OCI-LY3 (cell line): ENCODE data around the gene SLC25A26.

Experiments used
- H2AFZ ChIP-seq: fragments of 200-600, 300-600 bp; shearing (Covaris generic); 2 replicates; pipeline ENCODE4 v1.6.0; 2014; ENCODE audit warnings: antibody characterized with exemption, low read depth, low read length
- H3K27ac ChIP-seq: fragments of 200-600, 300-600 bp; sonication (generic); 2 replicates; pipeline ENCODE4 v1.5.1; 2014; ENCODE audit warnings: mild to moderate bottlenecking, low read length, moderate library complexity, mixed read lengths
- H3K27me3 ChIP-seq: fragments of 200-600, 300-600 bp; sonication (generic); 2 replicates; pipeline ENCODE4 v1.6.1; 2014; ENCODE audit warnings: low read depth, low read length, mixed read lengths
- H3K36me3 ChIP-seq: fragments of 200-600, 300-600 bp; sonication (generic); replicated peaks from 2 replicates; pipeline ENCODE3; 2014; ENCODE audit warnings: low read depth, low read length, mixed read lengths
- H3K4me1 ChIP-seq: fragments of 300-600, 200-600 bp; sonication (generic); 2 replicates; pipeline ENCODE4 v1.6.1; 2014; ENCODE audit warnings: low read length, mixed read lengths
- H3K4me2 ChIP-seq: fragments of 200-600, 300-600 bp; sonication (generic); 2 replicates; pipeline ENCODE4 v1.6.1; 2014; ENCODE audit warnings: low read length, mixed read lengths
- H3K4me3 ChIP-seq: fragments of 300-600, 200-600 bp; sonication (generic); 2 replicates; pipeline ENCODE4 v1.5.1; 2014; ENCODE audit warnings: antibody characterized with exemption, mild to moderate bottlenecking, low read length, moderate library complexity
- H3K79me2 ChIP-seq: fragments of 300-600, 200-600 bp; shearing (Covaris generic); 2 replicates; pipeline ENCODE4 v1.6.1; 2014; ENCODE audit warnings: mild to moderate bottlenecking, low read length, mixed read lengths
- H3K9ac ChIP-seq: fragments of 300-600, 200-600 bp; shearing (Covaris generic); 2 replicates; pipeline ENCODE4 v1.6.0; 2014; ENCODE audit warnings: mild to moderate bottlenecking, low read length, moderate library complexity
- H3K9me3 ChIP-seq: fragments of 200-600, 300-600 bp; shearing (Covaris generic); 2 replicates; pipeline ENCODE4 v1.6.1; 2014; ENCODE audit warnings: low read length, mixed read lengths; ENCODE audit not compliant: insufficient read depth
- H4K20me1 ChIP-seq: fragments of 200-600, 300-600 bp; sonication (generic); 2 replicates; pipeline ENCODE4 v1.6.1; 2016; ENCODE audit warnings: low read length, mixed read lengths; ENCODE audit not compliant: insufficient read depth
- CTCF ChIP-seq: fragments of 200-600, 300-600 bp; sonication (generic); IDR thresholded peaks from 2 replicates; pipeline ENCODE4 v1.5.1; 2014; ENCODE audit warnings: antibody characterized with exemption, low read length, low read depth
- EZH2phosphoT487 ChIP-seq: fragments of 200-600 bp; shearing (Covaris generic); IDR thresholded peaks from 2 replicates; pipeline ENCODE4 v1.6.1; 2018; ENCODE audit warnings: antibody characterized with exemption, mixed run types, low read depth

SLC25A26 gene

GRCh38 chr3:66268864-66269263 lies 48.1 kb downstream of the SLC25A26 start:
- no peak overlapping the region for H3K4me3 ChIP-seq
- H3K79me2 ChIP-seq = no peaks in the 10 kb centered on the region
- H3K36me3 ChIP-seq = peaks cover 16% of the 10 kb centered on the region
- H3K27ac ChIP-seq = no peak overlapping the region
- H4K20me1 ChIP-seq = no peaks in the 10 kb centered on the region
- no peak overlapping the region for H2AFZ ChIP-seq
- peaks cover 11% of the 10 kb centered on the region for H3K4me1 ChIP-seq
- H3K27me3 ChIP-seq = no peaks in the 10 kb centered on the region
- H3K4me2 ChIP-seq = no peak overlapping the region
- TF ChIP-seq EZH2phosphoT487 (no peak), CTCF (no peak)
- H3K9me3 ChIP-seq = no peaks in the 10 kb centered on the region; the same call in 1 of the 2 replicates
- H3K9ac ChIP-seq = no peak overlapping the region

- no peak overlapping the region for H3K4me2 ChIP-seq
- H3K4me1 ChIP-seq = peaks cover 11% of the 10 kb centered on the region
- TF ChIP-seq CTCF = no peak
- no peak for TF ChIP-seq EZH2phosphoT487
- no peak overlapping the region for H3K4me3 ChIP-seq
- H3K9ac ChIP-seq = no peak overlapping the region
- H3K27me3 ChIP-seq = no peaks in the 10 kb centered on the region
- no peaks in the 10 kb centered on the region for H4K20me1 ChIP-seq
- no peaks in the 10 kb centered on the region; the same call in 1 of the 2 replicates for H3K9me3 ChIP-seq
- no peak overlapping the region for H3K27ac ChIP-seq
- peaks cover 16% of the 10 kb centered on the region for H3K36me3 ChIP-seq
- H2AFZ ChIP-seq = no peak overlapping the region
- no peaks in the 10 kb centered on the region for H3K79me2 ChIP-seq
Observed at GRCh38 chr3:66269411-66269810, 48.6 kb downstream of the SLC25A26 start.

GRCh38 chr3:66270288-66270687 lies 49.5 kb downstream of the SLC25A26 start:
- Histone ChIP-seq H3K4me1 (peaks cover 11% of the 10 kb centered on the region), H3K9ac (no peak overlapping the region), H2AFZ (no peak overlapping the region), H3K36me3 (peaks cover 16% of the 10 kb centered on the region), H3K27me3 (no peaks in the 10 kb centered on the region), H3K27ac (no peak overlapping the region), H3K4me3 (no peak overlapping the region), H4K20me1 (no peaks in the 10 kb centered on the region), H3K79me2 (no peaks in the 10 kb centered on the region), H3K4me2 (no peak overlapping the region), H3K9me3 (no peaks in the 10 kb centered on the region; the same call in 1 of the 2 replicates)
- no peak for TF ChIP-seq EZH2phosphoT487
- no peak for TF ChIP-seq CTCF

GRCh38 chr3:66270701-66271100 lies 49.9 kb downstream of the SLC25A26 start:
- no peak overlapping the region for H3K9ac ChIP-seq
- no peaks in the 10 kb centered on the region for H4K20me1 ChIP-seq
- TF ChIP-seq EZH2phosphoT487 (no peak), CTCF (no peak)
- H3K9me3 ChIP-seq = no peaks in the 10 kb centered on the region; the same call in 1 of the 2 replicates
- H3K27ac ChIP-seq = no peak overlapping the region
- H3K4me3 ChIP-seq = no peak overlapping the region
- no peaks in the 10 kb centered on the region for H3K27me3 ChIP-seq
- no peaks in the 10 kb centered on the region for H3K79me2 ChIP-seq
- H3K4me2 ChIP-seq = no peak overlapping the region
- peaks cover 11% of the 10 kb centered on the region for H3K4me1 ChIP-seq
- peaks cover 16% of the 10 kb centered on the region for H3K36me3 ChIP-seq
- no peak overlapping the region for H2AFZ ChIP-seq
